GM18508 (cell line): ENCODE measurements around the gene ASCL3.
"Not testable (repeated sequence)": the region's sequence is repeated elsewhere in the genome, so short reads cannot be mapped to it uniquely, and the experiment has no call there.

ENCODE experiments used
- ATAC-seq: cut with Tn5 transposase; IDR thresholded peaks from one replicate; pipeline ENCODE4 v1.9.1; 2021; ENCODE audit warnings: moderate number of reproducible peaks; ENCODE audit not compliant: insufficient read depth, unreplicated experiment

ASCL3 gene

GRCh38 chr11:8942518-8943066 is at the start of gene ASCL3:
TSS of gene ASCL3 (minus strand) at chr11:8943016. CDS start at chr11:8938161, 4,855 bp downstream.
- ATAC-seq = no peak

GRCh38 chr11:8989453-8989852 is 46.6 kb upstream of the ASCL3 start:
- no peak for ATAC-seq

GRCh38 chr11:8988329-8989234 is 45.8 kb upstream of the ASCL3 start:
- no peak for ATAC-seq

GRCh38 chr11:8987446-8987845 is 44.6 kb upstream of the ASCL3 start:
- ATAC-seq = no peak

- not testable (repeated sequence) for ATAC-seq
Observed at GRCh38 chr11:8986772-8987171, 44.0 kb upstream of the ASCL3 start.

GRCh38 chr11:8985462-8985861 is 42.6 kb upstream of the ASCL3 start:
- no peak for ATAC-seq

GRCh38 chr11:8983552-8983951 is 40.7 kb upstream of the ASCL3 start:
- no peak for ATAC-seq

GRCh38 chr11:8980485-8980884 is 37.7 kb upstream of the ASCL3 start:
- ATAC-seq = no peak

GRCh38 chr11:8979365-8979764 is 36.5 kb upstream of the ASCL3 start:
- not testable (repeated sequence) for ATAC-seq

- no peak for ATAC-seq
Observed at GRCh38 chr11:8973121-8973520, 30.3 kb upstream of the ASCL3 start.

GRCh38 chr11:8971924-8972316 is 29.1 kb upstream of the ASCL3 start:
- ATAC-seq = no peak

GRCh38 chr11:8971196-8971923 is 28.5 kb upstream of the ASCL3 start:
- no peak for ATAC-seq

- no peak for ATAC-seq
Observed at GRCh38 chr11:8967184-8967583, 24.4 kb upstream of the ASCL3 start.

- peak; percentile 40 for ATAC-seq
Observed at GRCh38 chr11:8964324-8965320, 21.8 kb upstream of the ASCL3 start, which contains the start of gene TMEM9B. TSS of gene TMEM9B (minus strand) at chr11:8964442. CDS start at chr11:8964313, 129 bp downstream.

GRCh38 chr11:8963569-8964323 is 20.9 kb upstream of the ASCL3 start:
- ATAC-seq = peak; percentile 38

- ATAC-seq = no peak
Observed at GRCh38 chr11:8962841-8963240, 20.0 kb upstream of the ASCL3 start.

- no peak for ATAC-seq
Observed at GRCh38 chr11:8961401-8961800, 18.6 kb upstream of the ASCL3 start.

- ATAC-seq = no peak
Observed at GRCh38 chr11:8959546-8960166, 16.8 kb upstream of the ASCL3 start.

GRCh38 chr11:8956860-8957259 is 14.0 kb upstream of the ASCL3 start:
- ATAC-seq = no peak
